WTC11 (cell line): ENCODE data around the gene NAV2.

ENCODE experiments used
- ZBTB21 ChIP-seq: sonication (generic); formaldehyde crosslinking; IDR thresholded peaks from 2 replicates; pipeline ENCODE4 v1.8.1; 2023; ENCODE audit warnings: mild to moderate bottlenecking, missing genetic modification reagents, borderline replicate concordance
- TF ChIP-seq, protein P1 (sequence below): sonication (generic); formaldehyde crosslinking; IDR thresholded peaks from 2 replicates; pipeline ENCODE4 v1.8.0; 2022; ENCODE audit warnings: missing genetic modification reagents
- TF ChIP-seq, protein P2 (sequence below): fragments of 200-600 bp; IDR thresholded peaks from 2 replicates; pipeline ENCODE4 v1.8.0; 2022; ENCODE audit warnings: antibody characterized with exemption

DNA sequence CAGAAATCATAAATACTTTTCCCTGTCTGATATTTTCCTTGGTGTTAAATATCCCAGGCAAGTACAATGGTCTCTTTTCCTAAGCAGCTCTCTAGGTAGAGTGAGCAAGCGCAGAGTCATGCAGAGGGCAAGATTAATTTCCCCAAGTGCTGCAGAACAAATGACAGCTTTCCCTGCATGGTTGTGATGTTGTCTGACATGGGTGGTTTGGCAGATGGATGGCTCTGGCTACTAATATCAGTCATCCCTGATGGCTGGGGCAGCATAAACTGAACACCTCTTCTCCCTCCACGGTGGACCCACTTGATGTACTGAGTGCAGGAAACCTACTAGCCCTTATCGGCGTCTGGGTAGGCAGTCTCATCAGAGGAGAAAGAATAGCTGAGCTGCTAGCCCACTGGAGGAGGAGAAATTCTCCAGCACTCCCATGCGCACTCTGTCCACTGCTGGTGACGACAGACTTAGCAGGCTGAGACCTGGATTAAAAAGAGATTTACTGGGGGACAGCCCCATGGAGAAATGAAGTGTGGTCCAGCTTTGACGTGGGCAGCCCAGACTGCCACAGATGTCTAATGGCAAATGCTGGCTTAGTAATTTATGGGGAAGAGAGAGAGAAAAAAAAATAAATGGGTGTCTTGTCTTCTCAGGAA, 244.8 kb downstream of the NAV2 start:
- TF ChIP-seq ZBTB21 (CRISPR knock-in tag) = no peak
- TF ChIP-seq, protein P1, sequence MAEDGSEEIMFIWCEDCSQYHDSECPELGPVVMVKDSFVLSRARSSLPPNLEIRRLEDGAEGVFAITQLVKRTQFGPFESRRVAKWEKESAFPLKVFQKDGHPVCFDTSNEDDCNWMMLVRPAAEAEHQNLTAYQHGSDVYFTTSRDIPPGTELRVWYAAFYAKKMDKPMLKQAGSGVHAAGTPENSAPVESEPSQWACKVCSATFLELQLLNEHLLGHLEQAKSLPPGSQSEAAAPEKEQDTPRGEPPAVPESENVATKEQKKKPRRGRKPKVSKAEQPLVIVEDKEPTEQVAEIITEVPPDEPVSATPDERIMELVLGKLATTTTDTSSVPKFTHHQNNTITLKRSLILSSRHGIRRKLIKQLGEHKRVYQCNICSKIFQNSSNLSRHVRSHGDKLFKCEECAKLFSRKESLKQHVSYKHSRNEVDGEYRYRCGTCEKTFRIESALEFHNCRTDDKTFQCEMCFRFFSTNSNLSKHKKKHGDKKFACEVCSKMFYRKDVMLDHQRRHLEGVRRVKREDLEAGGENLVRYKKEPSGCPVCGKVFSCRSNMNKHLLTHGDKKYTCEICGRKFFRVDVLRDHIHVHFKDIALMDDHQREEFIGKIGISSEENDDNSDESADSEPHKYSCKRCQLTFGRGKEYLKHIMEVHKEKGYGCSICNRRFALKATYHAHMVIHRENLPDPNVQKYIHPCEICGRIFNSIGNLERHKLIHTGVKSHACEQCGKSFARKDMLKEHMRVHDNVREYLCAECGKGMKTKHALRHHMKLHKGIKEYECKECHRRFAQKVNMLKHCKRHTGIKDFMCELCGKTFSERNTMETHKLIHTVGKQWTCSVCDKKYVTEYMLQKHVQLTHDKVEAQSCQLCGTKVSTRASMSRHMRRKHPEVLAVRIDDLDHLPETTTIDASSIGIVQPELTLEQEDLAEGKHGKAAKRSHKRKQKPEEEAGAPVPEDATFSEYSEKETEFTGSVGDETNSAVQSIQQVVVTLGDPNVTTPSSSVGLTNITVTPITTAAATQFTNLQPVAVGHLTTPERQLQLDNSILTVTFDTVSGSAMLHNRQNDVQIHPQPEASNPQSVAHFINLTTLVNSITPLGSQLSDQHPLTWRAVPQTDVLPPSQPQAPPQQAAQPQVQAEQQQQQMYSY (CRISPR knock-in tag) = no peak
- TF ChIP-seq, protein P2, sequence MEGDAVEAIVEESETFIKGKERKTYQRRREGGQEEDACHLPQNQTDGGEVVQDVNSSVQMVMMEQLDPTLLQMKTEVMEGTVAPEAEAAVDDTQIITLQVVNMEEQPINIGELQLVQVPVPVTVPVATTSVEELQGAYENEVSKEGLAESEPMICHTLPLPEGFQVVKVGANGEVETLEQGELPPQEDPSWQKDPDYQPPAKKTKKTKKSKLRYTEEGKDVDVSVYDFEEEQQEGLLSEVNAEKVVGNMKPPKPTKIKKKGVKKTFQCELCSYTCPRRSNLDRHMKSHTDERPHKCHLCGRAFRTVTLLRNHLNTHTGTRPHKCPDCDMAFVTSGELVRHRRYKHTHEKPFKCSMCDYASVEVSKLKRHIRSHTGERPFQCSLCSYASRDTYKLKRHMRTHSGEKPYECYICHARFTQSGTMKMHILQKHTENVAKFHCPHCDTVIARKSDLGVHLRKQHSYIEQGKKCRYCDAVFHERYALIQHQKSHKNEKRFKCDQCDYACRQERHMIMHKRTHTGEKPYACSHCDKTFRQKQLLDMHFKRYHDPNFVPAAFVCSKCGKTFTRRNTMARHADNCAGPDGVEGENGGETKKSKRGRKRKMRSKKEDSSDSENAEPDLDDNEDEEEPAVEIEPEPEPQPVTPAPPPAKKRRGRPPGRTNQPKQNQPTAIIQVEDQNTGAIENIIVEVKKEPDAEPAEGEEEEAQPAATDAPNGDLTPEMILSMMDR = no peak
